Measurements from ENCODE around the gene SLC12A2. TPM values are rescaled to one million over a fixed set of nuclear protein-coding genes. Genes with fewer than 3 reads are reported as not detected.

SLC12A2 gene
- total and polyA plus RNA-seq, 2 donors (not counting 1 experiment from before 2014, with no cell fraction given) = 3.1 to 28.7 TPM

DNA sequence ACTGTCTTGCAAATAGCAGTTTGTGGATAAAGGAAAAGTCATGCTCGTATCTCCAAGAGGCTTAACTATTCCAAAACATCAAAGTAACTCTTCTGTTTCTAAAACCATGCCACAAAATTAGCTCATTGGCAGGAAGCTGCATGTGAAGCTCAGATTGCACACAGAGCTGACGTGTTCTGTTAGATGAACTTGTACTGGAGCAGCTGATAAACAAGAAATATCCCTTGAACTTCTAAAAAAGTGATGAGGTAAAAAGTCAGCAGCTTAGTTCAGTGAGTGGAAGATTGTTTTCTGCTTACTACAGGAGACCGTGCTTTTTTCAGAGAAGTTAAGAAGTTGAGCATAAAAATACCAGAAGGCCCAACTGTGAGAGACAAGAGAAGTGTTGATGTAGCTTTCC lies 113.2 kb downstream of the SLC12A2 start:
- H3K9me3 ChIP-seq (ENCODE audit: control extremely low read depth in 1 of 3, control insufficient read depth in 2 of 3, insufficient read depth in 1 of 3, low read length in 2 of 3) = peaks cover 0 to 5% (median 0%) of the 10 kb centered on the region in 3 donors
- H3K27ac Mint-ChIP-seq = no peak overlapping the region
- no peaks in the 10 kb centered on the region for H3K79me2 ChIP-seq (ENCODE audit: control insufficient read depth, insufficient read depth, low read length)
- H3K4me1 Mint-ChIP-seq = peaks cover 7% of the 10 kb centered on the region
- POLR2A ChIA-PET = no interaction called here
- no peaks in the 10 kb centered on the region for H4K20me1 ChIP-seq (ENCODE audit: control insufficient read depth, insufficient read depth, low read length, poor library complexity, severe bottlenecking)
- no peaks in the 10 kb centered on the region for H3K9me3 Mint-ChIP-seq (ENCODE audit: insufficient read depth)
- H3K4me3 Mint-ChIP-seq = no peak overlapping the region
- DNase-seq (no peak), ATAC-seq (ENCODE audit: low read depth) (no peak)
- no peak overlapping the region for H3K4me3 ChIP-seq (ENCODE audit: control extremely low read depth in 1 of 5, extremely low read depth in 1 of 5, insufficient read depth in 1 of 5, low read depth in 2 of 5, low read length in 4 of 5)
- H3K4me2 ChIP-seq (replicated peaks; ENCODE audit: low read depth, low read length, poor library complexity, severe bottlenecking) = no peak overlapping the region
- no peaks in the 10 kb centered on the region for H3K36me3 ChIP-seq (replicated peaks in 1 of 2; ENCODE audit: control extremely low read depth in 1 of 2, control insufficient read depth in 1 of 2, extremely low read depth in 1 of 2, insufficient read depth in 2 of 2, low read length in 1 of 2)
- CTCF ChIA-PET = interaction anchor here (0.7 to 1.3 kb wide), 2 partner anchors 322 to 329 kb away, joined by 3 read pairs; no protein-coding TSS in a partner anchor
- no peak for TF ChIP-seq EZH2 (IDR thresholded peaks at IDR 0.05; ENCODE audit: borderline replicate concordance, insufficient read depth, low read depth, low read length, poor library complexity, severe bottlenecking)
- TF ChIP-seq, protein P1, sequence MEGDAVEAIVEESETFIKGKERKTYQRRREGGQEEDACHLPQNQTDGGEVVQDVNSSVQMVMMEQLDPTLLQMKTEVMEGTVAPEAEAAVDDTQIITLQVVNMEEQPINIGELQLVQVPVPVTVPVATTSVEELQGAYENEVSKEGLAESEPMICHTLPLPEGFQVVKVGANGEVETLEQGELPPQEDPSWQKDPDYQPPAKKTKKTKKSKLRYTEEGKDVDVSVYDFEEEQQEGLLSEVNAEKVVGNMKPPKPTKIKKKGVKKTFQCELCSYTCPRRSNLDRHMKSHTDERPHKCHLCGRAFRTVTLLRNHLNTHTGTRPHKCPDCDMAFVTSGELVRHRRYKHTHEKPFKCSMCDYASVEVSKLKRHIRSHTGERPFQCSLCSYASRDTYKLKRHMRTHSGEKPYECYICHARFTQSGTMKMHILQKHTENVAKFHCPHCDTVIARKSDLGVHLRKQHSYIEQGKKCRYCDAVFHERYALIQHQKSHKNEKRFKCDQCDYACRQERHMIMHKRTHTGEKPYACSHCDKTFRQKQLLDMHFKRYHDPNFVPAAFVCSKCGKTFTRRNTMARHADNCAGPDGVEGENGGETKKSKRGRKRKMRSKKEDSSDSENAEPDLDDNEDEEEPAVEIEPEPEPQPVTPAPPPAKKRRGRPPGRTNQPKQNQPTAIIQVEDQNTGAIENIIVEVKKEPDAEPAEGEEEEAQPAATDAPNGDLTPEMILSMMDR (IDR thresholded peaks at IDR 0.05) = no peak
- peaks cover 7% of the 10 kb centered on the region in 2 donors for H3K4me1 ChIP-seq (ENCODE audit: control insufficient read depth in 2 of 2, insufficient read depth in 2 of 2, low read length in 2 of 2)
- no peak overlapping the region for H2AFZ ChIP-seq (ENCODE audit: insufficient read depth, low read depth, low read length, poor library complexity, severe bottlenecking)
- H3K27me3 Mint-ChIP-seq = peaks cover 3% of the 10 kb centered on the region
- H3K27me3 ChIP-seq (replicated peaks in 1 of 4; ENCODE audit: control extremely low read depth in 1 of 4, control insufficient read depth in 3 of 4, insufficient read depth in 4 of 4, low read length in 3 of 4) = no peaks in the 10 kb centered on the region
- 88% methylated on average over 1 of the region's 3 CpGs for WGBS (ENCODE audit: insufficient coverage)
- H3K9ac ChIP-seq (ENCODE audit: low read length) = no peak overlapping the region
- intact Hi-C loops (cut with micrococcal nuclease) = no loop called here
- no peak overlapping the region for H3K27ac ChIP-seq (ENCODE audit: low read length in 2 of 2)

DNA sequence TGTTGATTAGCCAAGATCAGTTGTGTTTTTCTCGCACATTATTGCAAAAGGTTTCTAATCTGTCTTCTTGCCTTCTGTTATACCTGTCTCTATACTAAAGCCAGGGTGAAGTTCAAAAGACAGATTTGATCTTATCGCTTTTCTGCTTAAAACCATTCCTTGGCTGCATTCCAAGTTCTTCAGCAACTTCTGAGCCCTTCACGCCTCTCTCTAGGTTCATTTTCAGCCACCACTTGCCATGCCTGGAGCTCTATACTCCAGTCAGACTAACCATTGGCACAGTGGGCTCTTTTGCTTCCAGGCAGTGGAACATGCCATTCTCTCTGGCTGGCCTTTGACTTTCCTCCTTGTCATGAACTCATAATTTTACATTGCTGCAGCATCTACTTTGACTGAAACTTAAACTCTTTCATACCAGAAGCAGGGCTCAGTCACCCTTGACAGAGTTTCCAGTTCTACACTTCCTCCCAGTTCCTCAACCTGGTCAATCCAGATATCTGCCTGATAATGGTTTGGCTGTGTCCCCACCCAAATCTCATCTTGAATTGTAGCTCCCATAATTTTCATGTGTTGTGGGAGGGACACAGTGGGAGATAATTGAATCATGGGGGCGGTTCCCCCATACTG lies 114.4 kb downstream of the SLC12A2 start:
- no peak overlapping the region for H3K4me3 ChIP-seq (ENCODE audit: control extremely low read depth in 1 of 5, extremely low read depth in 1 of 5, insufficient read depth in 1 of 5, low read depth in 2 of 5, low read length in 4 of 5)
- H2AFZ ChIP-seq (ENCODE audit: insufficient read depth, low read depth, low read length, poor library complexity, severe bottlenecking) = no peak overlapping the region
- no peaks in the 10 kb centered on the region for H3K36me3 ChIP-seq (replicated peaks in 1 of 2; ENCODE audit: control extremely low read depth in 1 of 2, control insufficient read depth in 1 of 2, extremely low read depth in 1 of 2, insufficient read depth in 2 of 2, low read length in 1 of 2)
- Mint-ChIP-seq H3K4me1 (peaks cover 7% of the 10 kb centered on the region), H3K27me3 (peaks cover 3% of the 10 kb centered on the region), H3K27ac (no peak overlapping the region), H3K4me3 (no peak overlapping the region), H3K9me3 (ENCODE audit: insufficient read depth) (no peaks in the 10 kb centered on the region)
- ChIA-PET CTCF (no interaction called here), POLR2A (no interaction called here)
- no peaks in the 10 kb centered on the region for H3K79me2 ChIP-seq (ENCODE audit: control insufficient read depth, insufficient read depth, low read length)
- H3K4me1 ChIP-seq (ENCODE audit: control insufficient read depth in 2 of 2, insufficient read depth in 2 of 2, low read length in 2 of 2) = peaks cover 7% of the 10 kb centered on the region in 2 donors
- DNase-seq = no peak
- no peaks in the 10 kb centered on the region for H4K20me1 ChIP-seq (ENCODE audit: control insufficient read depth, insufficient read depth, low read length, poor library complexity, severe bottlenecking)
- intact Hi-C loops (cut with micrococcal nuclease) = no loop called here
- no peak for ATAC-seq (ENCODE audit: low read depth)
- no peak overlapping the region for H3K9ac ChIP-seq (ENCODE audit: low read length)
- 100% methylated on average over 2 of the region's 4 CpGs for WGBS (ENCODE audit: insufficient coverage)
- peaks cover 0 to 5% (median 0%) of the 10 kb centered on the region in 3 donors for H3K9me3 ChIP-seq (ENCODE audit: control extremely low read depth in 1 of 3, control insufficient read depth in 2 of 3, insufficient read depth in 1 of 3, low read length in 2 of 3)
- H3K27ac ChIP-seq (ENCODE audit: low read length in 2 of 2) = no peak overlapping the region
- H3K4me2 ChIP-seq (replicated peaks; ENCODE audit: low read depth, low read length, poor library complexity, severe bottlenecking) = no peak overlapping the region
- no peak for TF ChIP-seq EZH2 (IDR thresholded peaks at IDR 0.05; ENCODE audit: borderline replicate concordance, insufficient read depth, low read depth, low read length, poor library complexity, severe bottlenecking)
- TF ChIP-seq, protein P1 (IDR thresholded peaks at IDR 0.05) = no peak
- H3K27me3 ChIP-seq (replicated peaks in 1 of 4; ENCODE audit: control extremely low read depth in 1 of 4, control insufficient read depth in 3 of 4, insufficient read depth in 4 of 4, low read length in 3 of 4) = no peaks in the 10 kb centered on the region
